Stimulated activated CD4-positive, alpha-beta T cell treated with anti-CD3 and anti-CD28 coated beads, Interleukin-12 subunit alpha, Interleukin-12 subunit beta, amount 100 ng/mL, for 24 hours (primary cell): ENCODE measurements around the gene UMODL1.

Experiments used
- DNase-seq, 2 experiments: peaks; one replicate each; pipeline ENCODE4 v3.0.0-alpha.2; 2020; ENCODE audit warnings: low read depth in 2 of 2

UMODL1 gene

GRCh38 chr21:42097860-42098454 lies 26.8 kb downstream of the UMODL1 start:
- no peak for DNase-seq

GRCh38 chr21:42098957-42099505 lies 27.9 kb downstream of the UMODL1 start:
- DNase-seq = no peak

GRCh38 chr21:42101246-42101645 lies 30.1 kb downstream of the UMODL1 start:
- DNase-seq = no peak

GRCh38 chr21:42102076-42102475 lies 31.0 kb downstream of the UMODL1 start:
- DNase-seq = no peak

GRCh38 chr21:42102526-42102925 lies 31.4 kb downstream of the UMODL1 start:
- DNase-seq = no peak

GRCh38 chr21:42102991-42103390 lies 31.9 kb downstream of the UMODL1 start:
- no peak for DNase-seq

GRCh38 chr21:42103843-42104242 lies 32.7 kb downstream of the UMODL1 start:
- no peak for DNase-seq

- no peak for DNase-seq
Measured at GRCh38 chr21:42105476-42106315, 34.6 kb downstream of the UMODL1 start.

- DNase-seq = no peak
Measured at GRCh38 chr21:42106425-42106824, 35.3 kb downstream of the UMODL1 start.

- DNase-seq = no peak
Measured at GRCh38 chr21:42107177-42107880, 36.2 kb downstream of the UMODL1 start.

GRCh38 chr21:42107881-42108553 lies 36.9 kb downstream of the UMODL1 start:
- peak; percentile 42 to 57 for DNase-seq

GRCh38 chr21:42108554-42109340 lies 37.6 kb downstream of the UMODL1 start:
- DNase-seq = no peak

GRCh38 chr21:42109473-42109872 lies 38.4 kb downstream of the UMODL1 start:
- DNase-seq = no peak

- DNase-seq = no peak
Measured at GRCh38 chr21:42109873-42110525, 38.9 kb downstream of the UMODL1 start.

- no peak for DNase-seq
Measured at GRCh38 chr21:42110691-42111469, 39.8 kb downstream of the UMODL1 start.

- no peak for DNase-seq
Measured at GRCh38 chr21:42111470-42111743, 40.3 kb downstream of the UMODL1 start.

GRCh38 chr21:42111811-42112210 lies 40.7 kb downstream of the UMODL1 start:
- DNase-seq = no peak

GRCh38 chr21:42112238-42112637 lies 41.1 kb downstream of the UMODL1 start:
- no peak for DNase-seq

- no peak for DNase-seq
Measured at GRCh38 chr21:42112857-42113256, 41.7 kb downstream of the UMODL1 start.

GRCh38 chr21:42113926-42114409 lies 42.9 kb downstream of the UMODL1 start:
- DNase-seq = no peak
